Activated naive CD4-positive, alpha-beta T cell treated with anti-CD3 and anti-CD28 coated beads, Interleukin-2, amount 50 U/mL, for 16 hours (primary cell): Measurements from ENCODE around the gene KIF5A.
A peak's percentile ranks its signal among the peaks of the same experiment; 100 is the strongest.

ENCODE experiments used
- DNase-seq: peaks from one replicate; pipeline ENCODE4 v3.0.0-alpha.2; 2020

KIF5A gene

DNA sequence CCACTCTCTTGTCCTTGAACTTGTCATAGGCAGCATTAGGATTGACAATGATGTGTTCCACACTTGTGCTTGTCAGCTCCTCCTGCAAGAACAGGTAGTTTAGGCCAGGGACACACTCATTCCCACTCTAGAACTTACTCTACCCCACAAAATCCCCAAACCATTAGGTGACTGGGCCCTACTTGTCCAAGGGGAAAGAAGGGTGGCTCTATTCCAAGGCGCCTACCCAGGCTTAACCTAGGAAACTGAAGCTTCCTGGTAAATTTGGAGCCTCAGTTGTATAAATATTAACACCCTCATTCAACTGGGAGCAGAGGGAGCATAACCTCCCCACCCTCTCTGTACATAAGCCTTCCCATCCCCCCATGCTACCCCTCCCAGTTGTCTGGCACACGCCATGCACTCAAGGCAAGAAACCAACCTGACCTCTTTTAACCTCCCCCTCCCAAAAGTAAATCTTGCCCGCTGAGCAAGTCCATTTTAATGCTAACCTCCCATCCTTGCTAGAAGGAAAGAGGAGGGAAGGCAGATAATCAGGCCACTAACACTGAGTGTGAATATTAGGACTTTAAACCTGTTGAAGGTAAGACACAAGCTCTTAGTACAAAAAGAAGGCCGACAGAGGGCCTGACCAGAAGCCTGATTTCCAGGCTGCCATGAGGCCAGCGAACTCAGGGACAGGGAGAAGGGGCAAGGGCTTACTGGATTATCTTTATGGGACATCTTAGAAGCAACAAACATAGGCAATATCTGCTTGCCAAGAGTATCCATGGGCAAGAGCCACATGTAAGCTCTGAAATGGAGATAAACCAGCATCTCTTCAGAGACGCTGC lies 13.9 kb upstream of the KIF5A start:
- no peak for DNase-seq

DNA sequence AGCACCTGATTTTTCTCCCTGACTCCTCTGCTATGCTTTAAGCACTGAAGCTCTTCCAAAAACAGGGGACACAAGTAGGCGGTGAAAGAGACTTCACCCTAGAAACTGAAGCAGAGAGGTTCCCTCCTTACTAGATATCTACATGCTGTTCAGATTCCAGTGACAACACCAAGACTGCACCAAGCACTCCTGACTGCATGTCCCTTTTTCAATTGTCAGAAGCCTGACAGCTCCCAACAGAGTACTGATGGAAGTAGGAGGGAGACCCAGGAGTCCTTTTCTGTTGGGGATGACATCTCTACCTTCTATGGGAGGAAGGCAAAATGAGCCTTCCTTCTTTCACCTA lies 13.3 kb upstream of the KIF5A start:
- no peak for DNase-seq

DNA sequence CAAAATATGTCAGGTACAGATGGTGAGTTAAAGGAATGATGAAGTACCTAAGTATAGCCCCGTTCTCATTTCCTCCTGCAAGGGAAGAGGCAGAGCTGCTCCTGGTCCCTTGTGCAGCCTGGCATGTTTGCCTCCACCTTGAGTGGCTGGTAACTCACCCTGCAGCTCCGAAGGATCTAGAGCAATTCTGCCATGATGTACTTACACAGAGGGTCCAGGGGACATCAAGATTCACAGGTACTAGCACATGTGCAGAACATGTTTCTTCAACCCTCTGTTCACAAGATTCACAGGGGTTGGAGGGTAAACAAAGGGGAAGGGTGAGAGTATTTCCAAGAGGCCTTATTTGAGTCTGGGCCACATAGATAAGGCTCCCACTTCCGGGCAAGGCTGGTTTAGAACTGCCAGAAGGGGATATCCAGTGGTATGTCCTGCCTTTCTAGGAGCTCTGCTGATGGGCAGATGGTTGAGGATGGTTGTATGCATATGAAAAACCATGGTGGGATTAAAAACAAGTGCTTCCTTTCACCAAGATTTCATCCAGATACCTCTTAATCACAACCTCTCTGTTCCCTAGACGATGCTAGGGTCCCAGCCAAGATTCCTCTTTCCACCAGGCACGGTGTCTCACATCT lies 10.6 kb upstream of the KIF5A start:
- DNase-seq = no peak

DNA sequence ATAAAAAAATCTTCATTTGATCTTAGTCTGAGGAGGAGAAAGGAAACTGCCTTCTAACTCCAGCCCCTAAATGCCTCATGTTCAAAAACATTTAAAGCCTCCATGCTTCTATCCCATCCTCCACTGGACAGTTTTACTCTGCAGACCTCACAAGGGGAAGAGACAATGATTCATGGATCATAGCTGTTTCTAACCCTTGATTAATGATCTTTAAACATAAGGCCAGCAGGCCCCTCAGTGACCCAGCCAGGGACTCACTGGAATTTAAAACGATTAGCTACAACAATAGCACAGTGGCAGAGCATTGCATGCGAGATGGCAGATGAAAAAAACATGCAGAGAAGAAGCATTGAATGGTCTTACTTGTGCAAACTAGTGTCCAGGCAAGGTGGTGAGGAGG lies 8.8 kb upstream of the KIF5A start:
- no peak for DNase-seq

DNA sequence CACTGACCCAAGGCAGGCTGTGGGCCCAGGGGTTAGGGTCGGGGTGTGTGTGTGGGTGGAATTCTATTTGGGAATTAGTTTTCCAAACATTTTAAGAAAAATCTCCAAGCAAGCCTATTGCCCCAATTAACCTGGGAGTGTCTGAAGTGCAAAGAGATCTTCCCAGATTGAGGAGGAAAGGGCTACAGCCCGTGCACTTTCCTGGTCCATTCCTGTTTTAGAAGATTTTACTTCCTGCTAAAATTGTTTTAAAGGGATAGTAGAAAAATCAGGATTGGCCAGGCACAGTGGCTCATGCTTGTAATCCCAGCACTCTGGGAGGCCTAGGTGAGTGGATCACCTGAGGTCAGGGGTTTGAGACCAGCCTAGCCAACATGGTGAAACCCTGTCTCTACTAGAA lies 8.1 kb upstream of the KIF5A start:
- DNase-seq = no peak

DNA sequence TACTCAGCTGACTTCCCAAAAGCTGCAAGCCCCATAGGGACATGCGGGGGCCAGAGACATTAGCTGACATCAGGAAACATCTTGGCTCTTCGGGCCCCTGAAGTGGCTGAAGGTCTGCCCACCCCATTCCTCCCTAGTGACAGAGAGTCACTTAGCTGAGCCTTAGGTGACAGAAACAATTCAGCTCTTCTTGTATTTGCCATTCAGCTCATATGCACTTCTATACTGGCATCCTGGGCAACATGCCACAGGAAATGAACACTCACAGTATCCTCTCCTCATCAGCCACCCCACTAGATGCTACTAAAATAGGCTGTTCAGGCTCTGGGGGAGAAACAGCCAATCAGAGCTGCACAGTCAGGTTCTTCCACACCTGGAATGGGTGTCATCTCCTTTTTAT lies 6.3 kb upstream of the KIF5A start:
- no peak for DNase-seq

DNA sequence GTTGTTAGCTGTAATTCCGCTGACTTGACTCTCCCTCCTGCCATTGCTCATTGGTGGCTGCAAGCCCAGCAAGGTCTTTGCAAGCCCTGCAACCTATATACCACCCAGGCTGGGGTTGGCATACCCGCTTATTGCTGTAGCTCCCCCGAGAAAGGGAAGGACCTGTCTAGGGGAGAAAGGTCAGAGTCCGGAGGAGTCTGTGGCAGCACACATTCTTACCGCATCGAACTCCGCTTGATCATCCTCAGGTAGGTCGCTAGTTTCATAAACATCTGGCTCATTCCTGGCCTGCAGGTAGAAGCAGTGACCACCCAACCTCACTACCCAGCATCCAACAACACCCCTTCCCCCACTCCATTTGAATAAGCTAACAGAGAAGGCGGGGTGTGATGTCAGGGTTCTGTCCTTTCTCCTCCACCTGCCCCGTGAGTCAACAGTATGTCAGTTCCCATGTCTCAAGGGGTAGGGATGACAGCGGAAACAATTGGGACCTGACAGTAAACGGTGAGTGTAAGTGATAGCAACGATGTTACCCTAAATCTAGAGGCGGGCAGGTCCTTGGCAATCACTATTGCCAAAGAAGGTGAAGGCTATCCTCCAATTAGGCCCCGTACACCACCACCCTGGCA lies 3.9 kb upstream of the KIF5A start:
- DNase-seq = no peak

DNA sequence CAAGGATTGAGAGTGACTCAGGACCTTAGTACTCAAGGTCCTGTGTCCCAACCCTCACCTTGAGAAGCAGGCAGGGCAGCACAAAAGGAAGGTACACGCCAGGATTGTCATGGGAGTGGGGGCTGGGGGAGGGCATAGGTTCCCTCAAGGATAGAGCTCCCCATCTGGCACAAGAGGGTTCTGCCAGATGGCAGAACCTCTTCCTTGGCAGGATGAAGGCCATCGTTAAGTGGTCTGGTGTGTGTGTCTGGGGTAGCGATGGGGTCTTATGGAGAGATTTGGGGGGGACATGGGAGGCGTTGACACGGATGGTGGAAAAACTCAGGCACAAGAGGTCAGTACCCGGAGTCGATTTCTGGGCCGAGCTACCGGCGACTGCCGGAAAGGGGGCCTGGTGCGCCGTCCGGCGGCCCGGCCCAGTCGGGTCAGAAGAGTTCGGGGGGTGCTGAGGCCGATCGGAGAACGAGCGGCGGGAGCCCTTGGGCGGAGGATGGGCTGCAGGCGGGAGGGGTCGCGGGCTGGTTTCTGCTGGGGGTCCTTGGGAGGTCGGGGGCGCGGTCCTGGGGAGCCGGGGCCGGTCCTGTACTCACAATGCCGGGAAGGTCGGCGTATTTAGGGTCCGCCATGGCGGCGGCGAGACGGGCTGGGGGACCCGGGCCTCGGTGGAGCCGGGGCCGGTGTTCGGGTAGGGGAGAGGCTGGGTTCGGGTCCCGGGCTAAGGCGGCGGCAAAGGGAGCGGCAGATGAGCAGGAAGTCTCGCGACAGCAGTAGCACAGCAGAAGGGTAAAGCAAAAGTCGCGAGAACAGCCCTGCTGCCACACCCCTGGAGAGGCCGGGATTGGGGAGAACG lies 3.2 kb upstream of the KIF5A start, which contains the start of gene DCTN2:
DCTN2 (minus strand) TSS at position 755 of the 850 bp plus-strand sequence; CDS start at position 626, 129 bp downstream.
- peak; percentile 94 for DNase-seq

DNA sequence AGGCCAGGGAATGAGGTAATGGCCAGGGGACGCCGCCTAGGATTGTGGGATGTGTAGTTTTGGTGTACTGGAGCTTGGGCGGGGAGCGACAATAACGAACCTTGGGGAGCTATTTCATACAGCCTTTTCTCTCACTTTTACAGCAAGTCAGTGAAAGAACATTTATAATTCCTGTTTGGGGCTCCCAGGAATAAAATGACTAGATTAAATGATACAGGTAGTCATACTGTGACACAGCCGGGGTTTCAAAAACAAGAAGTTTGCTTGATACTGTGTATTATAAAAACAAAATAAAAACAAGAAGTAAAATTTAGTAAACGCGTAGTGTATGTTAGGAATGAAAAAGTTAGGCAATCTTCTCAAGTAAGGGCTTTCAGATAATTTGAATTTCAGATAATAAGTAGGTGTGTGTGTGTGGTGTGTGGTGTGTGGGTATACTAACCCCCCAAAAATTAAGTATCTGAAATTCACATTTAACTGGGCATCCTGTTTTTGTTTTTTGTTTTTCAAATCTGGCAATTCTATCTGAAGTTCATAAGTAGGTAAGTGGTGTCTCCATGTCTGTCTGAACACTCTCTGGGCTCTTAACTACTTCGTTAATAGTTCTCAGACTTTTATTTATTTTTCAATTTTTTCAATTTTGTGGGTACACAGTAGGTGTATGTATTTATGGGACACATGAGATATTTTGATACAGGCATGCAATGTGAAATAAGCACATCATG lies 2.4 kb upstream of the KIF5A start:
- DNase-seq = no peak

DNA sequence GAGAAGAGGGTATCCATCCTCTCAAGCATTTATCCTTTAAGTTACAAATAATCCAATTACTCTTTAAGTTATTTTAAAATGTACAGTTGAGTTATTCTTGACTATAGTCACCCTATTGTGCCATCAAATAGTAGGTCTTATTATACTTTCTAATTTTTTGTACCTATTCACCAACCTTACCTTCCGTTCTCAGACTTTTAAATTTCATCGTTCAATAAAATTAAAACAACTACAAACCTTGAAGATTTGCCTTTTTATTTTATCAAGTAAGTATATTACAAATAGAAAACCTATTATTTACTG lies 1.9 kb upstream of the KIF5A start:
- DNase-seq = no peak

DNA sequence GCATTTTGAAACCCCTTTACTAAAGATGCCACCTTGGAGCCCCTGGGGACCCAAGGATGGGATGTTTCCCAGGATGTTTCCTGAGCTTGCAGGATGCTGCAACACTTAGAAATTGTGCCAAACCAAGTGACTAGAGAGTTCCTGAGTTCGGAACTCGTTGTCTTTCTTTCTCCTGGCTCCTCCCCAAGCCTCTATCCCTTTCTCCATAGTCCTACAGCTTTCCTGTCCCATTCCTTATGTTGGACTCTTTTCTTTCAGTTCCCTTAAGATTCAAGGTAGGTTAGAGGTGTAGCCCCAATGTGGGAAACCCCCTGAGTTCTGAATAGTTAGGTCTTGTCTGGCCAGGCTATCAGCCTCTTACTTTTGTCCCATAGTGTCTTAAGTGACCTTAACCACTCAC lies 1.4 kb upstream of the KIF5A start:
- no peak for DNase-seq

DNA sequence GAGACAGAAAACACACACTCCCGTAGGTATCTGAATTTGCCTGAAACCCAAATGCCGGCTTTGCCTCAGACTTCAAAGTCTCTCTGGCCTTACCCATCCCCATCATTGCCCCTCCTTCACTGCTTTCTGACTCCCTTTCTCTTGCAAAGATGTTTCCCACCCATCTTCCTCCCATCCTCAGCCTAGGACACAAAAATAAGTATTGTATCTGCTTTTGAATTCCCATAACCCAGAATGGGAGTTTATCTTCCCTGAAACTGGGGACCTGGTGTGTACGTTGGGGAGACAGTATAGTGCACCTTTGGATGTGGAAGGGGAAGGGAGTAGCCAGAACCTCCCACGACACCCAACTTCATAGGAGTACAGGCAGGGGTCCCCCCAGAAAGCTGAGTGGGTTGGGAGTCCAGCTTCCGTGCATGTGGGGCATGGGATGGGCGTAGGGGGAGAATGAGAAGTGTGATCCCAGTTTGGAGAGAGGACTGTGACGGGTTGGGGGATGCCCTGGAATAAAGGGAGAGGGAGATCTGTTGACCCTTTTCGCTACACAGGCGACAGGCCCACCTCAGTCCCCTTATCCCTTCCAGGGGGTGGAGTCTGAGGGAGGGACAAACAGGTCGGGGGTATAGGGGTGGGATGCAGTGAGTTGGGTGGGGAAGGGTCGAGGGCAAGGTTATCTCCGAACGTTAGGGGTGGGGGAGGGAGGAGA lies 488 bp upstream of the KIF5A start:
- DNase-seq = no peak

DNA sequence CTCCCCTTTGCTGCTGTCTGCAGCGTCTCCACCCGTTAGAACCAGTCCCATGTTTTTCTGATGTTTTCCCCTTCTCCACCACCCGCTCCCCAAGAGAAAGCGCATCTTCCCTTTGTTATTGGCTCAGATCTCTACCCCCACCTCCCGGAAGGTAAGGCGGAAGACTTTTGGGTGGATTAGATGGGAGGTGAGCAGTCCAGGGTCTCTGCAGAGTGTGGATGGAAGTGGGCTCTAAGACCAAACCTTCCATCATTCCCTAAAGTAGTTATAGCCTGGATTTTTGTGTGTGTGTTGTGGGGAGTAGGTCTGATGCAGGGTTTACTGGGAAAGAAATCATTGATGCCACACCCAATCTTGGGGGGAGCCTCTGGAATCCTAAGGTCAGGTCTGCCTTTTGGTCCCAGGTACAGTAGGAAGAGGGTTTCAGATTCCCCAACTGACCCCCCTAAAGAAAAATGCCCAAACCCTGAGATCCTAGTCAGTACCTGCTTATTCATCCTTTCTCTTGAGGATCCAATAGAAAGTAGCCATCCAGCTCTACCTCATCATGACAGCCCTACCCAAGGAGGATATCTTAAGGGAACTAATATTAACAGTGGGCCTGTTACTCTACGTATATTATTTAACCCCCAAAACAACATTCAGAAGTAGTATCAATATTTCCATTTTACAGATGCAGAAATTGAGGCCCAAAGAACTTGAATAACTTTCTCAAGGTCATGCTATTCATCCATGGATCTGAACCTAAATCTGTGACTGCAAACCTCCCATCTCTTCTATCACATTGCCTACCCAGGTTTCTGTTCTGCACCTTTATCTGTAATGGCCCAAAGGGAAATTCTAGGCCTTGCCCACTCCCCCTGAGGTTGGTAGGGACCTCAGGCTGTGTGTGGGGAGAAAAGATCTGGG lies 1.1 kb downstream of the KIF5A start:
- no peak for DNase-seq

DNA sequence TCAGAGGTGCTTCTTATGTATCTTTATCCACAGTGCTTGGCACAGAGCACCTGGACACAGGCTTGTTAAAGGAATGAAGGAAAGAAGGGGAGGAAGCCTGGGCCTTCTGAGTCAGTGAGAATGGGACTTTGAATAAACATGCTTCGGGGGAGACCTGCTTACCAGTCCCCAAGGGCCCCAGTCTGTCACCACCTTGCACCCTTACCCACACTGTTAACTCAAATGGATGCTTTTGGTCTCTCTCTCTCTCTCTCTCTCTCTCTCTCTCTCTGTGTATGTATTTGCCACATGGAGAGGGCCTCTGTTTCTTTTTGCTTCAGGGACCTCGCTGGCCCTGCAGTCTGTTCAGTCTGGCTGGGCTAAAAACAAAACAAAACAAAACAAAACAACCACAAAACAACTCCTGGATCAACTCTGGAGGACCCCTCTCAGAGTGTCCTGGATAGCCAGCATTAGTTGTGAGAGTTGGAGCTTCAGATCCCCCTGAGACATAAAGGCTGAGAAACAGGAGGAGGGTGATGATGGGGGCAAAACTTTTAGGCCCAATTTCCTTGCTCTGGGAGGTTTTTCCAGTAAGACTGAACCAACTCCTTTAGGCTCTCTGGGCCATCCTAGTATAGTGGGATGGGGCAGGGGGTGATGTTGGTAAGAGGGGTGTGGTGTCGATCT lies 1.9 kb downstream of the KIF5A start:
- no peak for DNase-seq

DNA sequence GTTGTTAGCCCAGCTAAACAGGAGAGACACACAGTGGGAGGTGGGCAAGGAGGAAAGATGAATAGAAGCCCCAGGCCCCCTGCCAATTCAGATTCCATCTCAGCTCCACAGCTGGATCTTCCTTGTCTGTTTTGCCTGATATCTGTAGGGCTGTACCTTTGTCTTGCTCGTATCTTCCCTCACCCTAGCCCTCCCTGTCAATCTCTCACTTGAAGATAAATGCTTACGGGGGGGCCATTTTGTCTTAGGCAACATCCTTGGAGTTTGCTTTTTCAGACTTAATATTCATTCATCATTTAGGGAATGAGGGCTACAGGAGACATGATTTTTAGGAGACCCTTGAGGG lies 2.4 kb downstream of the KIF5A start:
- DNase-seq = no peak

DNA sequence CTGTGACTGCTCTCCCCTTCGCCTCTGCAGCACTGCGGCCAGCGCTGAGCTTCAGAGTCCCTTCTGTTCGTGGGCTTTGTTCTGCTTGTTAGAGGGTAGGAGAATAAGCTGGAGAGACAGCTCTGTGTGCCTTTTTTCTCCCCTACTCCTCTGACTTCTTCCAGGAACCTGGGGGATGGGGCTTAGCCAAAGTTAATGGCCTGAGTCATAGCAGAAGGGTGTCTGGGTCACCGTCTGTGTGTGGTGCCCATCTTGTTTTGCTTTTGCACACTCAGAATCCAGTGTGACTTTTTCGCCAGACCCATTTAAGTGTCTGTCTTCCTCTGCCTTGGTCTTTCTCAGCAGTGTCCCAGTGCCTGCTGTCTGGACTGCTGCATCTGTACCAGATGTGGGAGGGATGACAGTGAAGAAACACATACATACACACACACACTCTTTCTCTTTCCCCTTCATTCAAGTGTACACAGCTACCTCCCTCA lies 3.0 kb downstream of the KIF5A start:
- DNase-seq = no peak

DNA sequence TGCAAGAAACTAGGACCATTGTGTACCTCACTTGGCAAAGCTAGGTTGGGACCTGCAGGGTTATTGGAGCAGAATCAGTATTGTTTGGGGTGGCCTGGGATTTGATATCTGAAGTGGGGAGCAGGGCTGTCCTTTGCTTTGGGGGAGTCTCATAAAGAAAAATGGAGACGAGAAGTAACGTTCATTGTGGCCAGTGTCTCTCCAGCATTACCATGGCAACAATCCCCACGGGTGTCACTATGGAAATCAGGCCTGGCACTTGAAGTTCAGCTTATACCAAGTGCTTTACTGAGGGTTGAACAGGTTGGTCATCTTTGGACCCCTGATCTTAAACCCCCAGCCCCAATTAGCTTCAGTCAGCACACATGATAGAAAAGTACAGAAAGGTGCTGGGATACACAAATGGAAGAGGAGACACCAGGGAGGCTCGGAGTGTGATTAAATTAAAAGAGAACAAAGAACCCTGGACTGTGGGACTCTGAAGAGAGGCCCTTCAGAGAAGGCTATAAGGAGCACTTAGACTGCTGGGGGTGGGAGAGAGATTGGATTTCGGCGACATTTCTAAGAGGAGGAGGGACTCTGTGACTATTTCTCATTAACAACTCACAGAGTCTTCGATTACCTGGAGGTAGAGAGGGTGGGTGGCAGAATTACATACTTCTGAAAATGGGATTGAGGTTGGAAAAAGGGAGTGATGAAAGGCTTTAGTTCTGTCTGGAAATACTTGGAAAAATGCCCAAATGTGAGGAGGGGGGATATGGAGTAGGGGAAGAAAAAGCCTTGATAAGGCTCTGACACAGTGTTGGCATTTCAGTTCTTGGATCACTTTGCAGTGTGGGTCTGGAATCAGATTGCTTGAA lies 3.7 kb downstream of the KIF5A start:
- no peak for DNase-seq

DNA sequence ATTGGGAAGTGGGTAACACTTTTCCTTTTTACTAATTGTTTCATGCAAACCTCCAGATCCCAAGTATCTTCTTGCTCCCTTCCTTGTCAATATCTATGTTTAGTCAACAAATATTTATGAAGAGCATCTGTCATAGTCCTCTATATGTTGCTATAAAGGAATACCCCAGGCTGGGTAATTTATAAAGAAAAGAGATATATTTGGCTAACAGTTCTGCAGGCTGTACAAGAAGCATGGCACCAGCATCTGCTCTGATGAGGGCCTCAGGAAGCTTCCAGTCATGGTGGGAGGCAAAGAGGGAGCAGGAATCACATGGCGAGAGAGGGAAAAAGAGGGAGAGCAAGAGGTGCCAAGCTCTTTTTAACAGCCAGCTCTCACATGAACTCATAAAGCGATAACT lies 4.6 kb downstream of the KIF5A start:
- no peak for DNase-seq

DNA sequence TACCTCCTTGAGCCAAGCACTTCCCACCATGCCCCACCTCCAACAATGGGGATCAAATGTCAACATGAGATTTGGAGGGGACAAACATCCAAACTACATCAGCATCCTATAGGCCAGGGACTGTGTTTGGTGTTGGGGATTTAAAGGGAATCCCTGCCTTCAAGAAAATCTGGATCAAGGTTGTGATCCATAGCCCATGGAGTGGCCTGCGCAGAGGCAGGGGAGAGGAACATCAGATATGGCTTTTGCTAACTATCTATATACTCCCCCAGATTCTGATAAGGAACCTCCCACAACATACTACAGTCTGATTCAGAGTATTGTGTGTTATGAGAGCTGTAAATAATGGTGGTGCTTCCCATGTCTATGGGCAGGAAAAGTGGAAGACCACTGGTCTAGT lies 5.1 kb downstream of the KIF5A start:
- DNase-seq = no peak
